D721Med (cell line): ENCODE results near the gene BAG3.

ENCODE experiments used
- DNase-seq: peaks from one replicate; pipeline ENCODE4 v3.0.0; 2011; ENCODE audit warnings: low spot score; ENCODE audit not compliant: insufficient read length
- FAIRE-seq: peaks from 2 replicates; lab custom pipeline; 2011; peaks lifted over from hg19 to GRCh38; lab: Jason Lieb, UNC
- TF ChIP-seq, protein P1 (sequence below): IDR thresholded peaks from 2 replicates; pipeline ENCODE4 v1.5.1; 2012; ENCODE audit warnings: mild to moderate bottlenecking, control low read depth; ENCODE audit not compliant: insufficient read depth; ENCODE audit errors: missing control alignments

Gene BAG3

GRCh38 chr10:119673271-119673670 is 22.1 kb downstream of the BAG3 start:
- FAIRE-seq (no peak), DNase-seq (no peak)
- TF ChIP-seq, protein P1, sequence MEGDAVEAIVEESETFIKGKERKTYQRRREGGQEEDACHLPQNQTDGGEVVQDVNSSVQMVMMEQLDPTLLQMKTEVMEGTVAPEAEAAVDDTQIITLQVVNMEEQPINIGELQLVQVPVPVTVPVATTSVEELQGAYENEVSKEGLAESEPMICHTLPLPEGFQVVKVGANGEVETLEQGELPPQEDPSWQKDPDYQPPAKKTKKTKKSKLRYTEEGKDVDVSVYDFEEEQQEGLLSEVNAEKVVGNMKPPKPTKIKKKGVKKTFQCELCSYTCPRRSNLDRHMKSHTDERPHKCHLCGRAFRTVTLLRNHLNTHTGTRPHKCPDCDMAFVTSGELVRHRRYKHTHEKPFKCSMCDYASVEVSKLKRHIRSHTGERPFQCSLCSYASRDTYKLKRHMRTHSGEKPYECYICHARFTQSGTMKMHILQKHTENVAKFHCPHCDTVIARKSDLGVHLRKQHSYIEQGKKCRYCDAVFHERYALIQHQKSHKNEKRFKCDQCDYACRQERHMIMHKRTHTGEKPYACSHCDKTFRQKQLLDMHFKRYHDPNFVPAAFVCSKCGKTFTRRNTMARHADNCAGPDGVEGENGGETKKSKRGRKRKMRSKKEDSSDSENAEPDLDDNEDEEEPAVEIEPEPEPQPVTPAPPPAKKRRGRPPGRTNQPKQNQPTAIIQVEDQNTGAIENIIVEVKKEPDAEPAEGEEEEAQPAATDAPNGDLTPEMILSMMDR: no peak

DNA sequence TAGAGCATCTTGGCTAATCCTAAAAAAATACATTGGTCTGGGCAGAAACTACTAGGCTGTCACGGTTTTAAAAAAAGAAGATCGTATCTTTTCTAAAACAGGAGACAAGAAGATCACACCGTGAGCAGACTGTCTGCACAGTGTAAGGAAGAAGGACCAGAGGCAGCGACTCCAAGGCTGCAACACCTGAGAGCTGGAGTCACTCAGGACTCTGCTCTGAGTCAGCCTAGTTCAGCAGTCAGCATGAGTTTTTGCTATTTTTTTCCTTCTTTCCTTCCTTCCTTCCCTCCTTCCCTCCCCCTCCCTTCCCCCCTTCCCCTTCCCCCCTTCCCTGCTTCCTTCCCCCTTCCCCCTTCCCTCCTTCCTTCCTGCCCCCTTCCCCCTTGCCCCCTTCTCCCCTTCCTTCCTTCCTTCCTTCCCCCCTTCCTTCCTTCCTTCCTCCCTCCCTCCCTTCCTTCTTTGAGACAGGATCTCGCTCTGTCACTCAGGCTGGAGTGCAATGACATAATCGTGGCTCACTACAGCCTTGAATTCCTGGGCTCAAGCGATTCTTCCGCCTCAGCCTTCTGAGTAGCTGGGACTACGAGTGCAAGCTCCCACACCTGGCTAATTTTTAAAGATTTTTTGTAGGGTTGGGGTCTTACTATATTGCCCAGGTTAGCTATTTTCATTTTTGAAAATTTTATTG is 24.4 kb downstream of the BAG3 start:
- DNase-seq (no peak), FAIRE-seq (no peak)
- TF ChIP-seq, protein P1: no peak

DNA sequence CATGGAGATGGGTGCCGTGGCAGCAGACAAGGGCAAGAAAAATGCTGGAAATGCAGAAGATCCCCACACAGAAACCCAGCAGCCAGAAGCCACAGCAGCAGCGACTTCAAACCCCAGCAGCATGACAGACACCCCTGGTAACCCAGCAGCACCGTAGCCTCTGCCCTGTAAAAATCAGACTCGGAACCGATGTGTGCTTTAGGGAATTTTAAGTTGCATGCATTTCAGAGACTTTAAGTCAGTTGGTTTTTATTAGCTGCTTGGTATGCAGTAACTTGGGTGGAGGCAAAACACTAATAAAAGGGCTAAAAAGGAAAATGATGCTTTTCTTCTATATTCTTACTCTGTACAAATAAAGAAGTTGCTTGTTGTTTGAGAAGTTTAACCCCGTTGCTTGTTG is 25.9 kb downstream of the BAG3 start:
- TF ChIP-seq, protein P1: no peak
- no peak for DNase-seq
- no peak for FAIRE-seq

DNA sequence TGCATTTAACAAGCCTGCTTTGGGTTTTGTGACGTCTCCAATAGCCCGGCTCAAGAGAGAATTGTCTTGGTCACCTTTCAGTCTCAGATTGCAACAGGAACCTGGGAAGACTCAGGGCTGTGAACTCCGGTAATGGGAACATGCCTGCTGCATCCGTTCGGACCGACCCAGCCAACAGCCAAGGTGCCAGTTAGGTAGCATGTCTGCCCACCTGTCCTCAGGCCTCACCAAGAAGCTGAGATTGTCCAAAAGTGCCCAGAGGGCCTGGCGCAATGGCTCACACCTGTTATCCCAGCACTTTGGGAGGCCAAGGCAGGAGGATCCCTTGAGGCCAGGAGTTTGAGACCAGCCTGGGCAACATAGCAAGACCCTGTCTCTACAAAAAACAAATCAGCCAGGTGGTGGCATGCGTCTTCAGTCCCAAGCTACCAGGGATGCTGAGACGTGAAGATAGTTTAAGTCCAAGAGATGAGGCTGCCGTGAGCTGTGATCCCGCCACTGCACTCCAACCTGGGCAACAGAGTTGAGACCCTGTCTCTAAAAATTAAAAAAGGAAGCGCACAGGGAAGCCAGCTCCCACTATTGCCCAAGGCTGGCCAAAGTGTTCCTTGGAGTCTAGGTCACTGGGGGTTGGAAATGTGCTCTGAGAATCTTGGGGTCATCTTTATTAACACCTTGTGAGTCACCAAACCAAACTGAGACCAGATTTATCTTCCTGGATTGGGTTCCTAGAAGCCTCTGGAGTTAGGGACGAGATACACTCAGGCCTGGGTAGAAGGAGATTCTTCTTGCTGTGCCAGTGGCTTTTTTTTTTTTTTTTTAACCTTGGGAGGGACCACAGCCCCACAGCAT is 26.9 kb downstream of the BAG3 start:
- TF ChIP-seq, protein P1: no peak
- no peak for FAIRE-seq
- DNase-seq: no peak

DNA sequence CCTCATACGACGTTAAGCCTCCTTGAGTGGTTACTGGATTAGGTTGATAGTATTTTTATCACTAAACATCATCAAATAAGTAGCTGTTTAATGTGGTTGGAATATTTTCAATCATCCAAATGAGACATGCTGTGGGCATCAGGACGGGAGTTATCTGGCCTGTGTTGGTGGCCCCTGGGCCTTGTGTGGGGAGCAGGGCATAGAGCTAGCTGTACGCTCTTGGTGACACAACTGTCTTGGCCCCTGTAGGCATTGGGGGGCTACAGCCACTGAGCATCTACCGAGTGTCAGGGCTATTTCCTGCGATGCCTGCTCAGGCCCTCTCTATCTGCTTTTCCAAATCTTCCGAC is 28.3 kb downstream of the BAG3 start:
- FAIRE-seq: no peak
- TF ChIP-seq, protein P1: no peak
- no peak for DNase-seq

DNA sequence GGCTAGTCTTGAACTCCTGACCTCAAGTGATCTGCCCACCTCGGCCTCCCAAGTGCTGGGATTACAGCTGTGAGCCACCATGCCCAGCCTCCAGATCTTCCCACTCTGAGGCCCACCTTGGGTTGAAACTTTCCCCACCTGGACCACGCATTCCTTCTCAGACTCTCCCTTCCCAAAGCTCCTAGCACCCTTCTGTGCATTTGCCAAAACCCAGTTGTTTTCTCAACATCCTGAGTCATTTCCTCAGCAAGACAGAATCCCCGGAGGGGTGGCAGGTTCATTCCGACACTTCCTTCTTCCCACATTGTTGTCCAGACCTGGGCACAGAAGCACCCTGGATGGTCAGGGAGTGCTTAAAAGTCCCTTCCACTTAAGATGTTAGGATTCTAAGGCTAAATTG is 28.9 kb downstream of the BAG3 start:
- DNase-seq: no peak
- FAIRE-seq: no peak
- TF ChIP-seq, protein P1: no peak

- FAIRE-seq (no peak), DNase-seq (no peak)
- TF ChIP-seq, protein P1: no peak
Measured at GRCh38 chr10:119680650-119681081, 29.5 kb downstream of the BAG3 start.
